KMS-11 (cell line): Measurements from ENCODE around the gene TSPAN15.

Experiments used
- H2AFZ ChIP-seq: fragments of 200-600 bp; sonication (generic); 2 replicates; pipeline ENCODE4 v1.6.1; 2016; ENCODE audit warnings: antibody characterized with exemption, mixed run types, low read depth
- H3K27ac ChIP-seq: fragments of 200-600 bp; sonication (generic); 2 replicates; pipeline ENCODE4 v1.6.1; 2016; ENCODE audit warnings: mild to moderate bottlenecking, mixed run types
- H3K27me3 ChIP-seq: fragments of 200-600 bp; sonication (generic); 2 replicates; pipeline ENCODE4 v1.6.1; 2017; ENCODE audit warnings: mild to moderate bottlenecking, low read depth, mixed run types, moderate library complexity; ENCODE audit not compliant: insufficient read depth
- H3K36me3 ChIP-seq: fragments of 200-600 bp; sonication (generic); 2 replicates; pipeline ENCODE4 v1.6.1; 2017; ENCODE audit warnings: mild to moderate bottlenecking, mixed run types; ENCODE audit not compliant: insufficient read depth
- H3K4me1 ChIP-seq: fragments of 200-600 bp; sonication (generic); 2 replicates; pipeline ENCODE4 v1.6.1; 2016; ENCODE audit warnings: mild to moderate bottlenecking, low read depth, mixed run types; ENCODE audit not compliant: poor library complexity, severe bottlenecking
- H3K4me2 ChIP-seq: fragments of 200-600 bp; sonication (generic); 2 replicates; pipeline ENCODE4 v1.7.0; 2016; ENCODE audit warnings: mild to moderate bottlenecking, mixed run types
- H3K4me3 ChIP-seq: fragments of 200-600 bp; sonication (generic); IDR thresholded peaks from 2 replicates; pipeline ENCODE4 v1.6.1; 2017; ENCODE audit warnings: low read depth, low read length, mixed read lengths; ENCODE audit not compliant: insufficient read depth
- H3K79me2 ChIP-seq: fragments of 200-600 bp; sonication (generic); 2 replicates; pipeline ENCODE4 v1.6.1; 2016; ENCODE audit warnings: low read depth, mixed run types; ENCODE audit not compliant: insufficient read depth
- H3K9ac ChIP-seq: fragments of 200-600 bp; sonication (generic); 2 replicates; pipeline ENCODE4 v1.6.1; 2016; ENCODE audit warnings: mild to moderate bottlenecking, mixed run types
- H4K20me1 ChIP-seq: fragments of 200-600 bp; sonication (generic); 2 replicates; pipeline ENCODE4 v1.6.1; 2016; ENCODE audit warnings: mild to moderate bottlenecking, mixed run types; ENCODE audit not compliant: insufficient read depth
- TF ChIP-seq, protein P1 (sequence below): fragments of 200-600 bp; sonication (generic); conservative IDR thresholded peaks from 2 replicates; pipeline ENCODE4 v1.6.1; 2017; ENCODE audit warnings: low read depth, mild to moderate bottlenecking, antibody characterized with exemption, low read length, moderate library complexity, mixed read lengths

The TSPAN15 gene

DNA sequence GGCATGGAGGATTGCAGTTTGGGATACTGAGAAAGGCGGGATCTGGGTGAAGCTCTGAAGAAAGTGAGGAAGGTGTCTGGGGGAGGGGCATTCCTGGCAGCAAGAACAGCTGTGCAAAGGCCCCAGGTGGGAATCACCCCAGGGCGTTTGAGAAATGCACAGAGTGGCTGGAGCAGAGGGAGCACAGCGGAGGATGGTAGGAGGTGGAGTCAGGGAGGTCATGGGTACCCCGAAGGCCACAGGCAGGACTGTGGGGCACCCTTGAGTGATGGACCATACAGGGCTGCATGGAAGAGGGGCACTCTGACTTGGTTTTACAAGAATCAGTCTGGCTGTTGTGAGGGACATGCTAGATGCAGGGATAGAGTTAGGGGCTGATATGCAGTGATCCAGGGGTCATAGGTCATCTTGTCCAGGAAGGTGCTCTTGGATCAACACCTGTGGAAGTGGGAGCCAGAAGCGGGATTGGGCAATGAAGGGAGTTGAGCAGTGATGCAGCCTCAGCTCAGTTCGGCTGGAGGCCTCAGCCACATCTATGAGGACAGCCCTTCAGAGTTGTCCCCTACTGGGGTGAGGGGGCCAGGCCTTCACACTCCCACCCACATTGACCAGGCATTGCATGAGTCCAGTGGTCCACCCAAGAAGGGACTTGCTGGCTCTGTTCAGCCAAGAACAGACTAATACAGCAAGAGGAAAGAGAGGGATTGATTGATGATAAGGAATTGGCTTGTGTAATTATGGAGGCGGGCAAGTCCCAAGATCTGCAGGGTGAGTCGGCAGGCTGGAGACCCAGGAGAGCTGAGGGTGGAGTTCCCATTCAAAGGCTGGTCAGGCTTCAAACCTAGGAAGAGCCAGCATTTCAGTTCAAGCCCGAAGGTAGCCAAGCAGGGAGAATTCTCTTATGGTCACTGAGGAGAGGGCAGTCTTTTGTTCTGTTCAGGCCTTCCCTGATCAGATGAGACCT lies 48.7 kb downstream of the TSPAN15 start:
- H3K36me3 ChIP-seq: no peaks in the 10 kb centered on the region
- H3K4me1 ChIP-seq: no peaks in the 10 kb centered on the region
- H3K4me2 ChIP-seq: no peak overlapping the region
- no peak overlapping the region for H3K4me3 ChIP-seq
- TF ChIP-seq, protein P1, sequence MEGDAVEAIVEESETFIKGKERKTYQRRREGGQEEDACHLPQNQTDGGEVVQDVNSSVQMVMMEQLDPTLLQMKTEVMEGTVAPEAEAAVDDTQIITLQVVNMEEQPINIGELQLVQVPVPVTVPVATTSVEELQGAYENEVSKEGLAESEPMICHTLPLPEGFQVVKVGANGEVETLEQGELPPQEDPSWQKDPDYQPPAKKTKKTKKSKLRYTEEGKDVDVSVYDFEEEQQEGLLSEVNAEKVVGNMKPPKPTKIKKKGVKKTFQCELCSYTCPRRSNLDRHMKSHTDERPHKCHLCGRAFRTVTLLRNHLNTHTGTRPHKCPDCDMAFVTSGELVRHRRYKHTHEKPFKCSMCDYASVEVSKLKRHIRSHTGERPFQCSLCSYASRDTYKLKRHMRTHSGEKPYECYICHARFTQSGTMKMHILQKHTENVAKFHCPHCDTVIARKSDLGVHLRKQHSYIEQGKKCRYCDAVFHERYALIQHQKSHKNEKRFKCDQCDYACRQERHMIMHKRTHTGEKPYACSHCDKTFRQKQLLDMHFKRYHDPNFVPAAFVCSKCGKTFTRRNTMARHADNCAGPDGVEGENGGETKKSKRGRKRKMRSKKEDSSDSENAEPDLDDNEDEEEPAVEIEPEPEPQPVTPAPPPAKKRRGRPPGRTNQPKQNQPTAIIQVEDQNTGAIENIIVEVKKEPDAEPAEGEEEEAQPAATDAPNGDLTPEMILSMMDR: no peak
- no peak overlapping the region for H3K27ac ChIP-seq
- no peak overlapping the region for H3K9ac ChIP-seq
- no peak overlapping the region for H2AFZ ChIP-seq
- H3K27me3 ChIP-seq: no peaks in the 10 kb centered on the region
- no peaks in the 10 kb centered on the region for H3K79me2 ChIP-seq
- H4K20me1 ChIP-seq: no peaks in the 10 kb centered on the region

DNA sequence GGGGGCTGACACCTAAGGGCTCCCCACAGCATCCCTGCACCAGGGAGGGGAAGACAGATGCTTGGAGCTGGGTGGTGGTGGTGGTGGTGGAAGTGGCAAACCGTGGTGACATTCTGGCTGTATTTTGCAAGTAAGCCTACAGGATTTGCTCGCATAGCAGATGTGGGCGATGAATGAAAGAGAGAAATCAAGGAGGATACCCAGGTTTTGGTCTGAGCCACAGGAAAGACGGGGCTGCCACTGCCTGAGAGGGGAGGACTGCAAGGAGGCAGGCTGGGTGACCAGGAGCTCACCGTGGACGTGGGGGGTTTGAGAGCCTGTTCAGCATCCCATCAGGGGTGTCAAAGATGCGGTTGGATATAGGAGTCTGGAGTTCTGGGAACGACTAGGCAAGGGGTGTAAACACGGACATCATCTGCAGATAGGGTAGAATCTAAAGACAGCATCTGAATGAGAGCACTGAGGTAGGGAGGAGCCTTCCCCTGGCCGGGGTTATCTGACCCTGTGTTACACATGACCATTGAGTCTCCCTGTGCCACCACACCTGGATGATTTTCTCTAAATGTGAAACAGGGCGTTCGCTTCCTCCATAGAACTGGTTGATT lies 49.7 kb downstream of the TSPAN15 start:
- H3K4me1 ChIP-seq: no peaks in the 10 kb centered on the region
- H4K20me1 ChIP-seq: no peaks in the 10 kb centered on the region
- no peaks in the 10 kb centered on the region for H3K36me3 ChIP-seq
- H3K4me3 ChIP-seq: no peak overlapping the region
- H3K9ac ChIP-seq: no peak overlapping the region
- H3K27me3 ChIP-seq: no peaks in the 10 kb centered on the region
- H3K4me2 ChIP-seq: no peak overlapping the region
- no peaks in the 10 kb centered on the region for H3K79me2 ChIP-seq
- TF ChIP-seq, protein P1: no peak
- H3K27ac ChIP-seq: no peak overlapping the region
- no peak overlapping the region for H2AFZ ChIP-seq

DNA sequence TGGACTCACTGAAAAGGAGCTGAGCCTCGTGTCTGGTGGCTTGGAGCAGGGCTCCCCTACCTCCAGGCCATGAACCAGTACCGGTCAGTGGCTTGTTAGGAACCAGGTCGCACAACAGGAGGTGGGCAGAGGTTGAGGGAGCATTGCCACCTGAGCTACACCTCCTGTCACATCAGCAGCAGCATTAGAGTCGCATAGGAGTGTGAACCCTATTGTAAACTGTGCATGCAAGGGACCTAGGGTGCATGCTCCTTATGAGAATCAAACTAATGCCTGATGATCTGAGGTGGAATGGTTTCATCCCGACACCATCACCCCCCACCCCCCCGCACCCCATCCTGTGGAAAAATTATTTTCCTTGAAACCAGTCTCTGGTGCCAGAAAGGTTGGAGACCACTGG lies 50.4 kb downstream of the TSPAN15 start:
- no peak overlapping the region for H3K27ac ChIP-seq
- no peak overlapping the region for H3K4me2 ChIP-seq
- TF ChIP-seq, protein P1: no peak
- no peaks in the 10 kb centered on the region for H3K36me3 ChIP-seq
- no peak overlapping the region for H3K4me3 ChIP-seq
- H3K9ac ChIP-seq: no peak overlapping the region
- H2AFZ ChIP-seq: no peak overlapping the region
- no peaks in the 10 kb centered on the region for H3K4me1 ChIP-seq
- H3K79me2 ChIP-seq: no peaks in the 10 kb centered on the region
- no peaks in the 10 kb centered on the region for H3K27me3 ChIP-seq
- no peaks in the 10 kb centered on the region for H4K20me1 ChIP-seq

DNA sequence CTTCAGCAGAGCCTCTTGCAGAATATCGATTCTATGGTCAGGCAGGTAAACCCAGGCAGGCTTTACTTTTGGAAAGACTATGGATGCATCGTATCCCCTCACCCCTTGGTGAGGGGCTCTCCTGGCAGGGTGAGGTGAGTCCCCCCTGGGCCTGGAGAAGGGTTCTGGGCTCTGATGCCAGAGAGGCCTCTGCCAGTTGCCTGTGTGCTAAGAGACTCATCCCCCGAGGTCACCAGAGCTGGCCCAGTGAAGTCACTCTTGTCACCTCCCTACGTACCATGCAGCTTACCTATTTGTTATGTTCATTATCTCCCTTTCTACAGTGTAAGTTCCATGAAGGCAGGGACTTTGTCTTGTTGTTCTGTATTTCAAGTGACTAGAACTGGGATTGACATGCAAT lies 51.3 kb downstream of the TSPAN15 start:
- Histone ChIP-seq H3K79me2 (no peaks in the 10 kb centered on the region), H3K4me2 (no peak overlapping the region), H3K4me1 (no peaks in the 10 kb centered on the region), H3K36me3 (no peaks in the 10 kb centered on the region), H3K9ac (no peak overlapping the region), H3K4me3 (no peak overlapping the region), H3K27ac (no peak overlapping the region), H3K27me3 (no peaks in the 10 kb centered on the region), H4K20me1 (no peaks in the 10 kb centered on the region), H2AFZ (no peak overlapping the region)
- TF ChIP-seq, protein P1: no peak
